NCI-H187 treated with DMSO at 0.1 percent for 48 hours (cell line): ENCODE measurements around the gene PSPN.
"Not testable (repeated sequence)": the region's sequence is repeated elsewhere in the genome, so short reads cannot be mapped to it uniquely, and the experiment has no call there.

ENCODE experiments used
- DNase-seq: peaks from one replicate; lab custom pipeline; 2025; lab: John Stamatoyannopoulos, UW

Gene PSPN

GRCh38 chr19:6373096-6373812, 2.5 kb downstream of the PSPN start:
- peak; percentile 50 for DNase-seq

GRCh38 chr19:6372594-6373095, 3.1 kb downstream of the PSPN start, which contains the start of gene ALKBH7:
Gene ALKBH7 (plus strand): TSS chr19:6372794. CDS start chr19:6372821, 27 bp downstream.
- peak; percentile 71 for DNase-seq

GRCh38 chr19:6364353-6364752, 11.4 kb downstream of the PSPN start:
- no peak for DNase-seq

GRCh38 chr19:6362351-6362801, 13.4 kb downstream of the PSPN start:
- DNase-seq = no peak

- DNase-seq = no peak
These were observed 13.7 kb downstream of the PSPN start for GRCh38 chr19:6362027-6362350.

- DNase-seq = not testable (repeated sequence)
These were observed 14.9 kb downstream of the PSPN start for GRCh38 chr19:6360857-6361216.

- not testable (repeated sequence) for DNase-seq
These were observed 15.3 kb downstream of the PSPN start for GRCh38 chr19:6360445-6360844.

GRCh38 chr19:6359568-6360341, 16.0 kb downstream of the PSPN start:
- DNase-seq = no peak

- DNase-seq = no peak
These were observed 17.7 kb downstream of the PSPN start for GRCh38 chr19:6358003-6358402.

- DNase-seq = no peak
These were observed 18.6 kb downstream of the PSPN start for GRCh38 chr19:6357174-6357573.

- not testable (repeated sequence) for DNase-seq
These were observed 20.3 kb downstream of the PSPN start for GRCh38 chr19:6355321-6356040.

GRCh38 chr19:6354098-6354674, 21.5 kb downstream of the PSPN start:
- no peak for DNase-seq

- DNase-seq = no peak
These were observed 23.2 kb downstream of the PSPN start for GRCh38 chr19:6352381-6353165.

- no peak for DNase-seq
These were observed 25.0 kb downstream of the PSPN start for GRCh38 chr19:6350688-6351087.

- not testable (repeated sequence) for DNase-seq
These were observed 26.5 kb downstream of the PSPN start for GRCh38 chr19:6349271-6349670.

GRCh38 chr19:6343462-6343861, 32.3 kb downstream of the PSPN start:
- no peak for DNase-seq

GRCh38 chr19:6340493-6341201, 35.1 kb downstream of the PSPN start:
- no peak for DNase-seq

- DNase-seq = no peak
These were observed 41.0 kb downstream of the PSPN start for GRCh38 chr19:6334490-6335285.

- DNase-seq = no peak
These were observed 42.3 kb downstream of the PSPN start, which contains the start of gene ACER1 for GRCh38 chr19:6333439-6333838. Gene ACER1 (minus strand): TSS chr19:6333612. CDS start chr19:6333551, 61 bp downstream.

GRCh38 chr19:6326815-6327214, 48.9 kb downstream of the PSPN start:
- DNase-seq = no peak
